GM23248 (cell line): ENCODE results near the gene PLPPR1. TPM values are rescaled to one million over a fixed set of nuclear protein-coding genes. Genes with fewer than 3 reads are reported as not detected.
A peak's percentile ranks its signal among the peaks of the same experiment; 100 is the strongest.
"Not testable (repeated sequence)": the region's sequence is repeated elsewhere in the genome, so short reads cannot be mapped to it uniquely, and the experiment has no call there.

Experiments used
- DNase-seq: peaks from one replicate; pipeline ENCODE4 v3.0.0-alpha.2; 2015
- H2AFZ ChIP-seq: fragments of 200-600 bp; sonication (generic); 2 replicates; pipeline ENCODE4 v1.6.1; 2016; ENCODE audit warnings: antibody characterized with exemption
- H3F3A ChIP-seq: fragments of 200-600 bp; sonication (generic); 2 replicates; pipeline ENCODE4 v1.6.1; 2016; ENCODE audit warnings: mild to moderate bottlenecking, antibody characterized with exemption, mixed run types; ENCODE audit not compliant: insufficient read depth
- H3K27ac ChIP-seq: fragments of 200-600 bp; sonication (generic); 2 replicates; pipeline ENCODE4 v1.5.1; 2016; ENCODE audit warnings: mild to moderate bottlenecking
- H3K27me3 ChIP-seq: fragments of 200-600 bp; sonication (generic); replicated peaks from 2 replicates; pipeline ENCODE4 v1.6.1; 2016; ENCODE audit warnings: mild to moderate bottlenecking; ENCODE audit not compliant: insufficient read depth
- H3K36me3 ChIP-seq: fragments of 200-600 bp; sonication (generic); 2 replicates; pipeline ENCODE4 v1.6.1; 2016; ENCODE audit warnings: low read depth, mild to moderate bottlenecking
- H3K4me1 ChIP-seq: fragments of 200-600 bp; sonication (generic); 2 replicates; pipeline ENCODE4 v1.6.1; 2016; ENCODE audit warnings: mild to moderate bottlenecking; ENCODE audit not compliant: insufficient read depth
- H3K4me2 ChIP-seq: fragments of 200-600 bp; sonication (generic); one replicate; pipeline ENCODE4 v1.6.1; 2016; ENCODE audit warnings: mild to moderate bottlenecking; ENCODE audit not compliant: unreplicated experiment
- H3K4me3 ChIP-seq: fragments of 200-600 bp; sonication (generic); 2 replicates; pipeline ENCODE4 v1.5.1; 2016; ENCODE audit warnings: mild to moderate bottlenecking
- H3K79me2 ChIP-seq: fragments of 200-600 bp; sonication (generic); 2 replicates; pipeline ENCODE4 v1.6.1; 2016; ENCODE audit warnings: mild to moderate bottlenecking; ENCODE audit not compliant: insufficient read depth
- H3K9ac ChIP-seq: fragments of 200-600 bp; sonication (generic); 2 replicates; pipeline ENCODE4 v1.6.1; 2016; ENCODE audit warnings: mild to moderate bottlenecking
- H3K9me2 ChIP-seq: fragments of 200-600 bp; sonication (generic); 2 replicates; pipeline ENCODE4 v1.6.1; 2016; ENCODE audit warnings: mixed run types, mild to moderate bottlenecking, moderate library complexity; ENCODE audit not compliant: insufficient read depth
- H3K9me3 ChIP-seq: fragments of 200-600 bp; sonication (generic); one replicate; pipeline ENCODE4 v1.6.1; 2017; ENCODE audit warnings: low read depth
- H4K20me1 ChIP-seq: fragments of 200-600 bp; sonication (generic); 2 replicates; pipeline ENCODE4 v1.6.0; 2016; ENCODE audit not compliant: insufficient read depth
- EZH2 ChIP-seq: fragments of 200-600 bp; sonication (generic); IDR thresholded peaks from 2 replicates; pipeline ENCODE4 v1.6.1; 2018; ENCODE audit warnings: antibody characterized with exemption, mild to moderate bottlenecking; ENCODE audit not compliant: insufficient read depth, poor library complexity, severe bottlenecking
- EZH2phosphoT487 ChIP-seq: fragments of 200-600 bp; sonication (generic); IDR thresholded peaks from 2 replicates; pipeline ENCODE4 v1.6.1; 2018; ENCODE audit warnings: antibody characterized with exemption, moderate library complexity, mild to moderate bottlenecking, low read depth; ENCODE audit not compliant: insufficient read depth
- WGBS, 2 experiments: methylation state at CpG; one replicate each; pipeline ENCODE4 v1.1.6; 2015 to 2017; ENCODE audit warnings: low lambda C conversion rate in 2 of 2, low coverage in 1 of 2; ENCODE audit errors: missing lambda C conversion rate in 2 of 2; 5-methylcytosine and 5-hydroxymethylcytosine counted together
- in situ Hi-C: fragments of 300-500 bp; cut with MboI; formaldehyde crosslinking; loops from 2 replicates; pipeline ENCODE4 v1.15.0; 2020
- polyA plus RNA-seq: library from polyadenylated mRNA; unstranded; fragments of >200 nt; fragmentation: Nextera tagmentation; extraction: Ambion mirVana; gene quantifications from 2 replicates; pipeline ENCODE4 v1.2.1, GENCODE V29; 2016
- total RNA-seq: library from RNA; depleted of rRNA; stranded (reverse); fragments of >200 nt; shearing (Covaris generic); gene quantifications from 2 replicates; pipeline ENCODE4 v1.2.3, GENCODE V29; 2014

The PLPPR1 gene
- total and polyA plus RNA-seq, 2 experiments from 2014 or later = not detected

- Histone ChIP-seq H3K4me3 (no peak overlapping the region), H4K20me1 (no peaks in the 10 kb centered on the region), H3K36me3 (no peaks in the 10 kb centered on the region), H3K27me3 (peaks cover 13% of the 10 kb centered on the region; the same call in 1 of the 2 replicates), H3K4me2 (no peak overlapping the region), H3K9me3 (no peaks in the 10 kb centered on the region), H2AFZ (no peak overlapping the region), H3K9ac (no peak overlapping the region), H3K9me2 (no peaks in the 10 kb centered on the region), H3K79me2 (no peaks in the 10 kb centered on the region), H3K27ac (no peak overlapping the region), H3F3A (no peaks in the 10 kb centered on the region), H3K4me1 (no peaks in the 10 kb centered on the region)
- no peak for DNase-seq
- WGBS, 2 experiments = 12 to 16% methylated on average over 4 of the region's 4 CpGs
- in situ Hi-C loops = no loop called here
- TF ChIP-seq EZH2 (no peak), EZH2phosphoT487 (no peak)
Measured at GRCh38 chr9:101035098-101035497, 6.6 kb downstream of the PLPPR1 start.

DNA sequence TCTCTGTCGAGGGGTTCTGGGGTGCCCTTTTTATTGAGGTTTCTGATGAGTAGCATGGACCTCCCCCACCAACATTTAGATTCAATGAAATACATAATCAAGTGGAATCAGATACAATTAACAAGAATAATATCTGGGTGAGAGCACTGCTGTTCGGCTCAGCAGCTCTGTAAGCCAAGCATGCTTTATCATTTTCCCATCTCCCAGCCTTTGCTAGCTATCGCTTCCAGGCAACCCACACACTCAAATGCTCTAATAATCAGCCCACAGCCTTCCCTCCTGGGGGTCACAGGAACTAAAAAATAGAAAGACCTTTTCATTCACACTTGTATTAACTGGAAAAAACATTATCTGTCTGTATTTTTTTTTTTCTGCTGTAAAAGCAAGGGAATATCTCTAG is 8.9 kb downstream of the PLPPR1 start:
- WGBS, 2 experiments = 17 to 21% methylated on average over 3 of the region's 3 CpGs
- in situ Hi-C loops = no loop called here
- H3K27me3 ChIP-seq = no peaks in the 10 kb centered on the region
- DNase-seq = no peak
- H3K4me3 ChIP-seq = no peak overlapping the region
- no peak for TF ChIP-seq EZH2phosphoT487
- no peak for TF ChIP-seq EZH2
- H3K9me2 ChIP-seq = no peaks in the 10 kb centered on the region
- H3K4me1 ChIP-seq = no peaks in the 10 kb centered on the region
- H2AFZ ChIP-seq = no peak overlapping the region
- no peaks in the 10 kb centered on the region for H4K20me1 ChIP-seq
- no peak overlapping the region for H3K4me2 ChIP-seq
- no peaks in the 10 kb centered on the region for H3K79me2 ChIP-seq
- H3K27ac ChIP-seq = no peak overlapping the region
- no peaks in the 10 kb centered on the region for H3K36me3 ChIP-seq
- no peaks in the 10 kb centered on the region for H3F3A ChIP-seq
- no peaks in the 10 kb centered on the region for H3K9me3 ChIP-seq
- H3K9ac ChIP-seq = no peak overlapping the region

- no peaks in the 10 kb centered on the region for H3F3A ChIP-seq
- no peak overlapping the region for H3K4me3 ChIP-seq
- no peak overlapping the region for H3K27ac ChIP-seq
- no peaks in the 10 kb centered on the region for H3K79me2 ChIP-seq
- no peaks in the 10 kb centered on the region for H3K36me3 ChIP-seq
- in situ Hi-C loops = no loop called here
- H3K9ac ChIP-seq = no peak overlapping the region
- H3K27me3 ChIP-seq = no peaks in the 10 kb centered on the region
- H3K4me1 ChIP-seq = no peaks in the 10 kb centered on the region
- H2AFZ ChIP-seq = no peak overlapping the region
- no peaks in the 10 kb centered on the region for H4K20me1 ChIP-seq
- TF ChIP-seq EZH2 (no peak), EZH2phosphoT487 (no peak)
- no peak overlapping the region for H3K4me2 ChIP-seq
- WGBS, 2 experiments = 40 to 41% methylated on average over 4 of the region's 4 CpGs
- DNase-seq = no peak
- no peaks in the 10 kb centered on the region for H3K9me2 ChIP-seq
- no peaks in the 10 kb centered on the region for H3K9me3 ChIP-seq
Measured at GRCh38 chr9:101038488-101038887, 10.0 kb downstream of the PLPPR1 start.

DNA sequence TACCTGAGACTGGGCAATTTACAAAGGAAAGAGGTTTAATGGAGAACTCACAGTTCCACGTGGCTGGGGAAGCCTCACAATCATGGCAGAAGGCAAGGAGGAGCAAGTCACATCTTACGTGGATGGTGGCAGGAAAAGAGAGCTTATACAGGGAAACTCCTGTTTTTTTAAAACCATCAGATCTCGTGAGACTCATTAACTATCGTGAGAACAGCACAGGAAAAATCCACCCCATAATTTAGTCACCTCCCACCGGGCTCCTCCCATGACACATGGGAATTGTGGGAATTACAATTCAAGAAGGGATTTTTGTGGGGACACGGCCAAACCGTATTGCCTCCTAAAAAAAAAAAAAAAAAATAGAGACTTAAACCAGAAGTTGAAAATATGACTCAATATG is 11.1 kb downstream of the PLPPR1 start:
- H3F3A ChIP-seq, H3K27me3 ChIP-seq, H3K9me2 ChIP-seq, H3K9me3 ChIP-seq, H3K36me3 ChIP-seq, H2AFZ ChIP-seq, H4K20me1 ChIP-seq, H3K4me3 ChIP-seq, in situ Hi-C loops, H3K79me2 ChIP-seq, DNase-seq, H3K4me1 ChIP-seq, H3K9ac ChIP-seq, H3K4me2 ChIP-seq, H3K27ac ChIP-seq: not testable (repeated sequence)
- WGBS, 2 experiments = 24 to 26% methylated on average over 7 of the region's 7 CpGs

DNA sequence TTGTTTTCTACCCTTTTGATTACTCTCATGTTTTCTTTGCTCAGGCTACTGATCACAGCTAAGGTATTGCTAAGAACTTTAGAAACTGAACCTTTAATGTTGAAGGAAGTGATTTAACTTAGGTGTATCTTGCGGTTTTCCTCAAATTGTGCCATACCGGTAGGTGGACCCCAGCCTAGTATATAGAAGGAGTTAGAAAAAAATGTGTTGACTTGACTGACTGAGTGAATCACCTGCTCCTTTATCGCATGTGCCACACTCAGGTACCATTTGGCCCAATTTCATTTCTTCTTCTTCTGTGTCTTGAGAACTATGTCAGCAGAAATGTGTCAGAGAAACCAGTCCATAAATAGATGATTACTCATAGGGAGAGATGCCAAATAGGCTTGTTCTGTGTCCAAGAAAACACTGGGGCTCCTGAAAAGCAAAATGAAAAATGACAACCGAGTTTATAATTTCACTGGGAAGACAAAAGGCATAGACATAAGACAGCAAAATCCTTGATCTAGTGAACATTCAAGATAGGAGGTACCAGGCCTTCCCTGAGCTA is 19.4 kb downstream of the PLPPR1 start:
- Histone ChIP-seq H3K9me3 (no peaks in the 10 kb centered on the region), H3F3A (no peaks in the 10 kb centered on the region), H3K36me3 (no peaks in the 10 kb centered on the region), H3K4me3 (no peak overlapping the region), H3K27me3 (no peaks in the 10 kb centered on the region; the same call in 1 of the 2 replicates), H3K4me1 (no peaks in the 10 kb centered on the region), H3K9me2 (no peaks in the 10 kb centered on the region), H4K20me1 (no peaks in the 10 kb centered on the region), H3K79me2 (no peaks in the 10 kb centered on the region), H3K9ac (no peak overlapping the region), H3K4me2 (no peak overlapping the region), H3K27ac (no peak overlapping the region), H2AFZ (no peak overlapping the region)
- in situ Hi-C loops = no loop called here
- 46 to 49% methylated on average over 4 of the region's 4 CpGs for WGBS, 2 experiments
- no peak for TF ChIP-seq EZH2
- no peak for TF ChIP-seq EZH2phosphoT487
- DNase-seq = peak; percentile 7
